PC-9 (cell line): Measurements from ENCODE around the gene AIFM1.

Source experiments
- CTCF ChIP-seq: fragments of 200-600 bp; sonication (generic); conservative IDR thresholded peaks from 2 replicates; pipeline ENCODE4 v1.6.1; 2017; ENCODE audit warnings: mixed run types, antibody characterized with exemption, mild to moderate bottlenecking, moderate library complexity
- EZH2 ChIP-seq: fragments of 200-600 bp; sonication (generic); IDR thresholded peaks from 2 replicates; pipeline ENCODE4 v1.8.0; 2017; ENCODE audit warnings: antibody characterized with exemption, low read depth

- no peak for TF ChIP-seq CTCF
- no peak for TF ChIP-seq EZH2
These were observed 45.3 kb downstream of the AIFM1 start for GRCh38 chrX:130120321-130120731.
